NCI-H69 (cell line): ENCODE data around the gene BORCS6.

Experiments
- DNase-seq: peaks from one replicate; lab custom pipeline; 2025; lab: John Stamatoyannopoulos, UW

Gene BORCS6

GRCh38 chr17:8210761-8211458 lies 20.9 kb upstream of the BORCS6 start:
- peak; percentile 57 for DNase-seq

DNA sequence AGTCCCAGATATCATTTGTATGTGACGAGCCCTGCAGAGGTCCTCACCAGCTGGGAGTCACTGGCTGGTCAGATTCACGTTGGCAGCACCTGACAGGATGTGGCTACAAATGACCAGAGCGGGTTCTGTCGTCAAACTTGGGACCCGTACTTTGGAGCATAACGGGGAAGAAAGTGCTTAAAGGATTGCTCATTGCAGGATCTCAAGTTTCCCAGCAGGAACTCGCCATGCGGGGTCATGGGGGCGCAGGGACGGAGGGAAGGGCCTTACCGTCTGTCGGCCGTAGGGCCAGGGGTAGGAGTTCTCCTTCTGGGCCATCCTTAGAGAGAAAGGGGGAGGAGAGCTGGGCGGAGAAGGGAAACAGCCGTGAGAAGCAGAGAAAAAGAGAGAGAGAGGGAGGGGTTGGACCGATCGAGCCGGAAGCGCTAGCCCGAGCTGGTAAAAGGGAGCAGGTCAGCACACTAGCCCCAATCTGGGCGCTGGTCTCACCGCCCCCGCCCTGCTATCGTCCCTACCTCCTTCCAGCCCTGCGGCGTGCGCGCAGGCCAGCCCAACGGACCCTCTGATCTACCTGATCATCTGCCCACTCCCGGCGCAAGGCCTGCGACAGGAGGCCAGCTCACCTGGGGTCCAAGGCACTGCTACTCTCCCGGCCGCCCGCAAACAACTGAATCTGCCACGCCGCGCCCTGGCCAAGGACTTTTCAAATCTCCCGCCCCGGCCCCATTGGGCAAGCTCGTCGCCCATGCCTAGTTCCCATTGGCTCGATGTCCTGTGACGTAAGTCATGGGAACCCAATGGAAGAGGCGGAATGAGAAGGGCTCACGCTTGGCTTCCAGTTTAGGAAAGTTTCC lies 20.2 kb upstream of the BORCS6 start, which contains the start of gene AURKB:
AURKB (minus strand) TSS at position 669 of the 854 bp plus-strand sequence; CDS start at position 318, 351 bp downstream.
- peak; percentile 96 for DNase-seq

DNA sequence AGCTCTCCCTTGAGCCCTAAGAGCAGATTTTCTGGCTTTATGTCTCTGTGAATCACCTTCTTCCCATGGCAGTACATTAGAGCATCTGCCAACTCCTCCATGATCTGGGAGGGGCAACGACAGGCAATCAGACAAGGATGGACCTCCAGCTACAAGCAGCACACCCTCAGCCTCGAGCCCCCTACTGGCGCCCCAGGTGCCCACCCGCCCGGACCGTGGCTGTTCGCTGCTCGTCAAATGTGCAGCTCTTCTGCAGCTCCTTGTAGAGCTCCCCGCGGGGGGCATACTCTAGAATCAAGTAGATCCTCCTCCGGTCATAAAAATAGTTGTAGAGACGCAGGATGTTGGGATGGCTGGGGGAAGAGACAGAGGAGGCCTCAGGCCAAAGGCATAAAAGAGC lies 16.6 kb upstream of the BORCS6 start:
- no peak for DNase-seq

- DNase-seq, result no peak
Observed at GRCh38 chr17:8204761-8205555, 15.0 kb upstream of the BORCS6 start.

- peak; percentile 91 for DNase-seq
Observed at GRCh38 chr17:8192070-8192815, 2.3 kb upstream of the BORCS6 start.

DNA sequence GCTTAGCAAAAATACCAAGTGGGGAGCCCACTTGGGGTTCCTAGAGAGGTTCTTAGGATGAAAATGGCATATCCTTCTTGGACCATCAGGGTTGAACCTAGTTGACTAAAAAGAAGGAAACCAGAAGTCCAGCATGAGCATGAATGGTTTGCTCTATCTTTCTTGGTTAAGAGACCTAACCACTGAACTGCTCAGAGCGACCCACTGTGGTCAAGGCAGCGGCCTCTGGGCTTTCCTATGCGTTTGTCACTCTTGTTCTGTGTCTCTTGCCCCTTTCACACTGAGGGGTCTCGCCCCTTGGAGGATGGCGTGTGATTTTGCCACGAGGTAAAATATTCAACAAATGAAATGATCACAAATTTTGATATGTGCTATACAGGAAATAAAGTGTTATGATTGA lies 526 bp upstream of the BORCS6 start:
- no peak for DNase-seq

DNA sequence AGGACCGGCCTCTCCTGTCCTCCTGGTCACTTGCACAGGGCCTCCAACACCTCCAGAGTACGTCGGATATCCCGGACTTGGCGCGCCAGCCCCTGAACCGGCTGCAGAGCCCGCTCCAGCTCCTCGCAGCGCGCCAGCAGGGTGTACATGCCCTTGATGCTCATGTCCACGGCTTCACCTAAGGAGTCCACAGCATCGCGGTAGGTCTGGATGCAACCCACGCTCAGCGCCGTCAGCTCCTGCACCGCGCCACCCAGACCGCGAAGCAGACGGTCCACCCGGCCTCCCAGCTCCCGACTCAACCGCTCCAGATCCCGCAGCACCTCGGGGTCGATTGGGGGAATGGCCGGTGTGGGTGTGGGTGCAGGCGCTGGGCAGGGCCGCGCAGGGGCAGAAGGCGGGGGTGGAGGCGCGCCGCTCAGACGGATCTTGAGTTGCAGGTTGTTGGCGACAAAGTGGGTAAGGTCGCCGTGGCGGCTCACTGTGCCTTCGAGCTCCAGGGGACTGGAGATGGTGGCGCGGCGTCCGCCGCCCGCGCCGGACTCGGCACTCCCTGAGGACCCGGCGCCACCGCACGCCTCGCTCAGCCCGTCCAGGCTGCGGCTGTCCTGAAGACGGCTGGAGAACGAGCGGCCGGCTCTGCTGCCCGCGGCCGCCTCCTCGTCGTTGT lies 804 bp downstream of the BORCS6 start:
- DNase-seq, result peak; percentile 29

DNA sequence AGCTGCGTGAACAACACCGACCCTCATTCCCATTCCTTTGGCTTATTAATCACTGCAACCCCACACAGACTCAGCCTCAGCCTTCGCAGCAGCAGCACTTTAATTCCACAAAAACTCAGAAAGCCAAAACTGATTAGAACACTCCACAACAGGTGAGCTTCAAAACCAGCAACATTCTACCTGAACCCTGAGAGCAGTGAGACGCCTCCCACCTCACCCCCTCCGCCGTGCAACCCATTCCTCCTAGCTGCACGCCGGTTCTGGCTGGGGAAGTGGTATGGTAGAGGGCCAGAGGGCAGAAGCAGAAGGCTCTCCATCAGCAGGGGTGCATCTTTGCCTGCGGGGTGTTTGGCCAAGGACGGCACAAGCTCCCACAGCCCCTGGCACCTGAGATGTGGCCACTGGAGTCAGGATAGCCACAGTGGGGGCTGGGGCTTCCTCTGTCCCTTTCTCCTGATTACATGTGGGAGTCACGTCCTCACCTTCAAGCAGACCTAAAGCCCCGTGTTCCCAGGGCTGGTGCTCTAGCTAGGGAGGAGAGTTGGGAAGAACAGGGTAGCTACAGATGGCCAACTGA lies 1.6 kb downstream of the BORCS6 start:
- DNase-seq, result peak; percentile 30

DNA sequence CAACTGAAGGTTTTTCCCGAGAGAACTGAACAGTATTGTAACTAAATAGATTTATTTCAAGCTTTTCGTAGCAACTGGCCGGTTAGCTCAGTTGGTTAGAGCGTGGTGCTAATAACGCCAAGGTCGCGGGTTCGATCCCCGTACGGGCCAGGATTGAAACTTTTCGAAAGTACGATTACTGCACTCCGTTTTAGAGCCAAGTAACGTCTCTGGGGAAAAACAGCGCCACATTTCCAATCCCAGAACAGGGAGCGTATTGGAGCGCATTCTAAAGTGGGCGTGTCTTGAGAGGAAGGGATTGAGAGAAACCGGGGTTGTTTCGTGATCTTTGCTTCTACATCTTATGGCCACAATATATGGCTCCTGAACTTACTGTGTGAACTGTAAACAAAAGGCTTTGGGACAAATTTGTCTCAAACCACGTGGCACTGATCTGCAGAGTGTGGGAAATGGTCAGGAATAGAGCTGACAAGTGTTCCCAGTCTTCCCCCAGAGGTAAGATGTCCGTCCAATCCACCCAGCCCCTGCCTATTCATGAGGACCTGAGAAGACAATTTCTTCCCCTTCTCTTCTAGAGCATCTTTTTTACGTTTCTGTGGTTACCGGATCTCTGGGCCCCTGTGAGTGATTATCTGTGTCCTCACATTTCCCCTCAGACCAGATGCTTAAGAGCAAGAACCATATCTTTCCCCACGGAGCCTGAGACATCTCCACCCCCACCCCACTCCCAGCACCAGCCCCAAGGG lies 2.3 kb downstream of the BORCS6 start:
- DNase-seq, result peak; percentile 97

- peak; percentile 94 for DNase-seq
Observed at GRCh38 chr17:8186787-8187516, 3.0 kb downstream of the BORCS6 start.

- DNase-seq, result no peak
Observed at GRCh38 chr17:8186446-8186786, 3.6 kb downstream of the BORCS6 start.

- DNase-seq, result peak; percentile 73
Observed at GRCh38 chr17:8185582-8186445, 4.2 kb downstream of the BORCS6 start.

- no peak for DNase-seq
Observed at GRCh38 chr17:8176998-8177731, 12.8 kb downstream of the BORCS6 start.

DNA sequence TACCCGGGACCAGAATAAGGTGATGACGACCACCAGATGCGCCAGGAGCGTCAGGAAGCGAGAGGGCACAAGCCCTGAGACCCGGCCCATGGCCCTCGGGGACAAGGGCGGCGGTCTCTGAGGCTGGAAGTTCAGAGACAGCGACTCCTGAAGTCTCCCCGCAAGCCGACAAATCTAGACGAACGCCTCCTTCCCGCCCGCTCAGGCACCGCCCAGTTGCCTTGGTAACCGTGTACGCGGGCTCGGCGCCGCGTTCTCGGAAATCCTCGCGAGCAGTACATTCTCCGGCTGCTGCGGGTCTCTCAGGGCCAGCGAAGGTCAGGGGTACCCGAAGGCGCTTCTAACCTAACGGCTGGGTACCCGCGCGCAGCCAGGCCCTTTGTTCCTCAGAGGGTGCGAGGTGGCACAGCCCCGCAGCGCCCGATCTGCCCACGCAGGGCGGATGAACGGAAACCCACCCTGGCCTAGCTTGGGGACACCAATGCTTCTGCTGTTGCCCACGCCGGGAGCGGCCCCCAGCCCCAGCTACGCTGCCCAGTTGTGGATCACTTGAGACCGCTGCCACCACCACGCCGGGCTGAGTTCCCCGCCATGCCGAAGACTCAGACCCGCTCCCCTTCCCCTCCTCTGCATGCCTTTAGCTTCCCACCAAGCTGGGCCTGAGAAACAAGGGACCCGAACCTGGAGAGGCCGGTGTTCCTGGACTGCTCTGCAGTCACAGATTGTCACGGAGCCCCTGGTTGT lies 13.6 kb downstream of the BORCS6 start, which contains the start of gene TMEM107:
TMEM107 (minus strand) TSS at position 184 of the 744 bp plus-strand sequence; CDS start at position 90, 94 bp downstream.
- peak; percentile 91 for DNase-seq

GRCh38 chr17:8175795-8176196 lies 14.2 kb downstream of the BORCS6 start:
- peak; percentile 40 for DNase-seq

- DNase-seq, result peak; percentile 72
Observed at GRCh38 chr17:8173871-8174322, 16.1 kb downstream of the BORCS6 start.
